GM23338 (cell line): ENCODE results near the gene AOPEP.

Experiments
- CREB1 ChIP-seq: fragments of 250-450 bp; sonication (Bioruptor Pico); IDR thresholded peaks from 2 replicates; pipeline ENCODE4 v1.5.0; 2020; ENCODE audit warnings: low read depth, mild to moderate bottlenecking, moderate library complexity
- EZH2 ChIP-seq: fragments of 200-600 bp; sonication (generic); IDR thresholded peaks from one replicate; pipeline ENCODE4 v1.8.0; 2017; ENCODE audit warnings: antibody characterized with exemption, mild to moderate bottlenecking, low read depth; ENCODE audit not compliant: unreplicated experiment
- EZH2phosphoT487 ChIP-seq: fragments of 200-600 bp; sonication (generic); IDR thresholded peaks from one replicate; pipeline ENCODE4 v1.8.1; 2018; ENCODE audit warnings: antibody characterized with exemption; ENCODE audit not compliant: unreplicated experiment
- JUNB ChIP-seq: IDR thresholded peaks from one replicate; pipeline ENCODE4 v1.6.1; 2016; ENCODE audit warnings: antibody characterized with exemption; ENCODE audit not compliant: unreplicated experiment
- NANOG ChIP-seq: IDR thresholded peaks from 2 replicates; pipeline ENCODE4 v1.6.1; 2016; ENCODE audit warnings: antibody characterized with exemption, borderline replicate concordance
- POLR2AphosphoS5 ChIP-seq: IDR thresholded peaks from 2 replicates; pipeline ENCODE4 v1.6.1; 2016; ENCODE audit warnings: antibody characterized with exemption, low read depth
- STAT1 ChIP-seq: IDR thresholded peaks from one replicate; pipeline ENCODE4 v1.6.1; 2016; ENCODE audit warnings: antibody characterized with exemption; ENCODE audit not compliant: unreplicated experiment
- ZNF331 ChIP-seq: fragments of 250-450 bp; sonication (Bioruptor Pico); IDR thresholded peaks from 2 replicates; pipeline ENCODE4 v1.5.0; 2020; ENCODE audit warnings: low read depth, mild to moderate bottlenecking, moderate library complexity
- TF ChIP-seq, protein P1 (sequence below), 2 experiments: fragments of 200-600 bp in 1 of 2; sonication (generic) in 1 of 2; conservative IDR thresholded peaks; 2 replicates each; pipeline versions ENCODE4 v1.5.1 to v1.6.1; 2016 to 2017; ENCODE audit warnings: antibody characterized with exemption in 2 of 2, low read depth in 2 of 2, mild to moderate bottlenecking in 2 of 2, moderate library complexity in 1 of 2
- TF ChIP-seq, protein P2 (sequence below): IDR thresholded peaks from one replicate; pipeline ENCODE4 v1.6.1; 2018; ENCODE audit warnings: antibody characterized with exemption; ENCODE audit not compliant: unreplicated experiment

DNA sequence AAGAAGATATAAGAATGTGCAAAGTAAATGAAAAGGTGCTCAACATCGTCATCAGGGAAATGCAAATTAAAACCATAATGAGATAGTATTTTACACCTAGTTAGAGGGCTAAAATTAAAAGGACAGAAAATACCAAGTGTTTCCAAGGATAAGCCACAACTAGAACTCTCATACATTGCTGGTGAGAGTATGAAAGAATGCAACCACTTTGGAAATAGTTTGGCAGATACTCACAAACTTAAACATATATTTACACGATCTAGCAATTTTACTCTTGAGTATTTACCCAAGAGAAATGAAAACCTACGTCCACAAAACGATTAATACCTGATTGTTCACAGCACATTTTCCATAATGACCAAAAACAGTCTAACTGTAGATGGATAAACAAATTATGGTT, 51.5 kb downstream of the AOPEP start:
- TF ChIP-seq EZH2 (no peak), POLR2AphosphoS5 (no peak), JUNB (no peak), EZH2phosphoT487 (no peak), NANOG (no peak), STAT1 (no peak), ZNF331 (CRISPR knock-in tag) (no peak), CREB1 (no peak)
- TF ChIP-seq, protein P1, sequence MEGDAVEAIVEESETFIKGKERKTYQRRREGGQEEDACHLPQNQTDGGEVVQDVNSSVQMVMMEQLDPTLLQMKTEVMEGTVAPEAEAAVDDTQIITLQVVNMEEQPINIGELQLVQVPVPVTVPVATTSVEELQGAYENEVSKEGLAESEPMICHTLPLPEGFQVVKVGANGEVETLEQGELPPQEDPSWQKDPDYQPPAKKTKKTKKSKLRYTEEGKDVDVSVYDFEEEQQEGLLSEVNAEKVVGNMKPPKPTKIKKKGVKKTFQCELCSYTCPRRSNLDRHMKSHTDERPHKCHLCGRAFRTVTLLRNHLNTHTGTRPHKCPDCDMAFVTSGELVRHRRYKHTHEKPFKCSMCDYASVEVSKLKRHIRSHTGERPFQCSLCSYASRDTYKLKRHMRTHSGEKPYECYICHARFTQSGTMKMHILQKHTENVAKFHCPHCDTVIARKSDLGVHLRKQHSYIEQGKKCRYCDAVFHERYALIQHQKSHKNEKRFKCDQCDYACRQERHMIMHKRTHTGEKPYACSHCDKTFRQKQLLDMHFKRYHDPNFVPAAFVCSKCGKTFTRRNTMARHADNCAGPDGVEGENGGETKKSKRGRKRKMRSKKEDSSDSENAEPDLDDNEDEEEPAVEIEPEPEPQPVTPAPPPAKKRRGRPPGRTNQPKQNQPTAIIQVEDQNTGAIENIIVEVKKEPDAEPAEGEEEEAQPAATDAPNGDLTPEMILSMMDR (conservative IDR thresholded peaks at IDR 0.05; ENCODE audit: low read depth in 2 of 2): no peak
- TF ChIP-seq, protein P2, sequence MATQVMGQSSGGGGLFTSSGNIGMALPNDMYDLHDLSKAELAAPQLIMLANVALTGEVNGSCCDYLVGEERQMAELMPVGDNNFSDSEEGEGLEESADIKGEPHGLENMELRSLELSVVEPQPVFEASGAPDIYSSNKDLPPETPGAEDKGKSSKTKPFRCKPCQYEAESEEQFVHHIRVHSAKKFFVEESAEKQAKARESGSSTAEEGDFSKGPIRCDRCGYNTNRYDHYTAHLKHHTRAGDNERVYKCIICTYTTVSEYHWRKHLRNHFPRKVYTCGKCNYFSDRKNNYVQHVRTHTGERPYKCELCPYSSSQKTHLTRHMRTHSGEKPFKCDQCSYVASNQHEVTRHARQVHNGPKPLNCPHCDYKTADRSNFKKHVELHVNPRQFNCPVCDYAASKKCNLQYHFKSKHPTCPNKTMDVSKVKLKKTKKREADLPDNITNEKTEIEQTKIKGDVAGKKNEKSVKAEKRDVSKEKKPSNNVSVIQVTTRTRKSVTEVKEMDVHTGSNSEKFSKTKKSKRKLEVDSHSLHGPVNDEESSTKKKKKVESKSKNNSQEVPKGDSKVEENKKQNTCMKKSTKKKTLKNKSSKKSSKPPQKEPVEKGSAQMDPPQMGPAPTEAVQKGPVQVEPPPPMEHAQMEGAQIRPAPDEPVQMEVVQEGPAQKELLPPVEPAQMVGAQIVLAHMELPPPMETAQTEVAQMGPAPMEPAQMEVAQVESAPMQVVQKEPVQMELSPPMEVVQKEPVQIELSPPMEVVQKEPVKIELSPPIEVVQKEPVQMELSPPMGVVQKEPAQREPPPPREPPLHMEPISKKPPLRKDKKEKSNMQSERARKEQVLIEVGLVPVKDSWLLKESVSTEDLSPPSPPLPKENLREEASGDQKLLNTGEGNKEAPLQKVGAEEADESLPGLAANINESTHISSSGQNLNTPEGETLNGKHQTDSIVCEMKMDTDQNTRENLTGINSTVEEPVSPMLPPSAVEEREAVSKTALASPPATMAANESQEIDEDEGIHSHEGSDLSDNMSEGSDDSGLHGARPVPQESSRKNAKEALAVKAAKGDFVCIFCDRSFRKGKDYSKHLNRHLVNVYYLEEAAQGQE: no peak
